WI38 (cell line): ENCODE results near the gene RYR1.
"Not testable (repeated sequence)": the region's sequence is repeated elsewhere in the genome, so short reads cannot be mapped to it uniquely, and the experiment has no call there.

Experiments used
- H3K4me3 ChIP-seq: 2 replicates; pipeline ENCODE4 v1.5.1; 2011; ENCODE audit warnings: low read depth, mild to moderate bottlenecking, control low read depth, low read length
- TF ChIP-seq, protein P1 (sequence below): IDR thresholded peaks from 2 replicates; pipeline ENCODE4 v1.5.1; 2012; ENCODE audit warnings: low read depth, mild to moderate bottlenecking, control low read depth, low read length

Gene RYR1

GRCh38 chr19:38401148-38401547, 32.3 kb upstream of the RYR1 start:
- TF ChIP-seq, protein P1, sequence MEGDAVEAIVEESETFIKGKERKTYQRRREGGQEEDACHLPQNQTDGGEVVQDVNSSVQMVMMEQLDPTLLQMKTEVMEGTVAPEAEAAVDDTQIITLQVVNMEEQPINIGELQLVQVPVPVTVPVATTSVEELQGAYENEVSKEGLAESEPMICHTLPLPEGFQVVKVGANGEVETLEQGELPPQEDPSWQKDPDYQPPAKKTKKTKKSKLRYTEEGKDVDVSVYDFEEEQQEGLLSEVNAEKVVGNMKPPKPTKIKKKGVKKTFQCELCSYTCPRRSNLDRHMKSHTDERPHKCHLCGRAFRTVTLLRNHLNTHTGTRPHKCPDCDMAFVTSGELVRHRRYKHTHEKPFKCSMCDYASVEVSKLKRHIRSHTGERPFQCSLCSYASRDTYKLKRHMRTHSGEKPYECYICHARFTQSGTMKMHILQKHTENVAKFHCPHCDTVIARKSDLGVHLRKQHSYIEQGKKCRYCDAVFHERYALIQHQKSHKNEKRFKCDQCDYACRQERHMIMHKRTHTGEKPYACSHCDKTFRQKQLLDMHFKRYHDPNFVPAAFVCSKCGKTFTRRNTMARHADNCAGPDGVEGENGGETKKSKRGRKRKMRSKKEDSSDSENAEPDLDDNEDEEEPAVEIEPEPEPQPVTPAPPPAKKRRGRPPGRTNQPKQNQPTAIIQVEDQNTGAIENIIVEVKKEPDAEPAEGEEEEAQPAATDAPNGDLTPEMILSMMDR = no peak
- H3K4me3 ChIP-seq = no peak overlapping the region

- peak overlapping the region; percentile 89 for H3K4me3 ChIP-seq
- TF ChIP-seq, protein P1 = no peak
Measured at GRCh38 chr19:38402623-38402966, 30.9 kb upstream of the RYR1 start.

- peak within 1 kb of the TSS; percentile 89 for H3K4me3 ChIP-seq
- TF ChIP-seq, protein P1 = peak; percentile 61
Measured at GRCh38 chr19:38402967-38403674, 30.4 kb upstream of the RYR1 start, which contains the start of gene FAM98C. Gene FAM98C, plus strand, starts transcription at chr19:38403093. Its CDS starts 61 bp downstream, at chr19:38403154.

DNA sequence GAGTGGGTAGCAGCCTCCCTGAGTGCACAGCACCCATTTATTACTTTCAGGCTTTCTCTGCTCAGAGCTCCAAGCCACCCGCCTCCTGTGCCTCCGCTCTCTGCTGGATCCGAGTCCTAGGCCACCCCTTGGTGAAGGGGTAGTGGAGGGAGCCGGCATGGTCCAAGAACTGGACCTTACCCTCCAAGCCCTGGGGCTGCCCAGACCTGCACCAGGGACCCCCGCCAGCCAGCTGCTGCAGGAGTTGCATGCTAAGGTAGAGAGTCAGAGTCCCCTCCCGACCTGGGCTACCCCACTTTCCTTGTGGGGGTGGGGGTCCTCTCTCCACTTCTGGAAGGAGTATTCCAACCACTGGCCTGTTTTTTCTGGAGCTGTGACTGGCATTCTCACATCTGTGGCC, 28.6 kb upstream of the RYR1 start:
- H3K4me3 ChIP-seq = no peak overlapping the region
- TF ChIP-seq, protein P1 = no peak

GRCh38 chr19:38405276-38405675, 28.2 kb upstream of the RYR1 start:
- no peak overlapping the region for H3K4me3 ChIP-seq
- TF ChIP-seq, protein P1 = no peak

GRCh38 chr19:38409631-38410133, 23.8 kb upstream of the RYR1 start:
- TF ChIP-seq, protein P1 = no peak
- no peak overlapping the region for H3K4me3 ChIP-seq

- H3K4me3 ChIP-seq = not testable (repeated sequence)
Measured at GRCh38 chr19:38410407-38410806, 23.1 kb upstream of the RYR1 start.
